Measurements from ENCODE around the gene NXF3.
"Not testable (repeated sequence)": the region's sequence is repeated elsewhere in the genome, so short reads cannot be mapped to it uniquely, and the experiment has no call there.

Gene NXF3

DNA sequence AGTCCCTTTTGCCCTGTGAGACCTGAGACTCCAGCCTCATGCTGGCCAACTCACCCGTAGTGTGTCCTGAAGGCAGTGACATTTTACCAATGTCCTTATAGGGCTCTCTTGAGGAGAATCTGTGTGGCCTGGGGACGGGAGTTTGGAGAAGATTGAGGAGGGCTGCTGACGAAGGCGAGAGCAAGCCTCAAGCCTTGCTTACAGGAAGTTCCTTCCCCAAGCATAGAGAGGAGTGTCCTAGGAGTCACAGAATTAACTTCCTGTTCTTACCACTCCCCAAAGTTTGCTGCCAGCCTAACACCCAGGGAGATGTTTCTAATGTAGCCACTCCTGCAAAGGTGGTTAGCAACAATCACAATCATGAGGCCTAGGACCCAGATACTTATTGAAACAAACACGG, at the start of gene NXF3:
NXF3 (minus strand) TSS at position 202 of the 400 bp plus-strand sequence; CDS start at position 82, 120 bp downstream.
- no peak for DNase-seq

- DNase-seq = not testable (repeated sequence)
Observed at GRCh38 chrX:103136528-103136927, 43.6 kb upstream of the NXF3 start.

- no peak for DNase-seq
Observed at GRCh38 chrX:103124284-103124683, 31.3 kb upstream of the NXF3 start.

DNA sequence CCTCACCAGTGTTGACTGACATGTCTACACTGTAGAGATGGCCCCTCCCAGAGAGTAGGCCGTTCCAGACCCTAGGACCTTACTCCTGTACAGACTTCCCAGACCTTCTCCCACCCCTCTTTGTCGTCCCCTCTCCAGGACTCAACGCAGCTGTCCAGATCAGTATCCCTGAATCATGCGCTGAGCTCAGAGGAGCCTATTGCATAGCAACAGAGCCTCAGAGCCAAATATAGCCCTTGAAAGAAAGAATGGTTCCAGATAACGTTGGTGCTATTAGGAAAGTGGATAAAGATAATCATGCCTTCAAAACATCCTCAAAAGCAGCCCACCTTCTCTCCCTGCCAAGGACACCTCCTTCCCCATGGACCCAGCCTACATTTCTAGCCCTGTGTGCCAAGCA, 27.8 kb upstream of the NXF3 start:
- DNase-seq = no peak

GRCh38 chrX:103116970-103117369, 24.0 kb upstream of the NXF3 start:
- DNase-seq = not testable (repeated sequence)

DNA sequence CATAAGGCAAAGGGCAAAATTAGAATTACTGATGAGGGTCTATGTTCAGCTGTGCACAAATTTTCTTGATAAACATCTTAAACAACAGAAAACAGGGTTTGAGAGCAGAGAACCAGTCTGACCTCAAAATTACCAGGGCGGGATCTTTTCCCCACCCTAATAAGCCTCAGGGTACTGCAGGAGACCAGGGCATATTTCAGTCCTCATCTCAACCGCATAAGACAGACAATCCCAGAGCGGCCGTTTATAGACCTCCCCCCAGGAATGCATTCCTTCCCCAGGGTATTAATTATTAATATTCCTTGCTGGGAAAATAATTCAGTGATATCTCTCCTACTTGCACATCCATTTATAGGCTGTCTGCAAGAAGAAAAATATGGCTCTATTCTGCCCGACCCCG, 16.6 kb upstream of the NXF3 start:
- DNase-seq = not testable (repeated sequence)

GRCh38 chrX:103107836-103108235, 14.9 kb upstream of the NXF3 start:
- no peak for DNase-seq

- not testable (repeated sequence) for DNase-seq
Observed at GRCh38 chrX:103107227-103107737, 14.3 kb upstream of the NXF3 start.

GRCh38 chrX:103104370-103104769, 11.4 kb upstream of the NXF3 start:
- DNase-seq = not testable (repeated sequence)

GRCh38 chrX:103103866-103104265, 10.9 kb upstream of the NXF3 start:
- DNase-seq = not testable (repeated sequence)

DNA sequence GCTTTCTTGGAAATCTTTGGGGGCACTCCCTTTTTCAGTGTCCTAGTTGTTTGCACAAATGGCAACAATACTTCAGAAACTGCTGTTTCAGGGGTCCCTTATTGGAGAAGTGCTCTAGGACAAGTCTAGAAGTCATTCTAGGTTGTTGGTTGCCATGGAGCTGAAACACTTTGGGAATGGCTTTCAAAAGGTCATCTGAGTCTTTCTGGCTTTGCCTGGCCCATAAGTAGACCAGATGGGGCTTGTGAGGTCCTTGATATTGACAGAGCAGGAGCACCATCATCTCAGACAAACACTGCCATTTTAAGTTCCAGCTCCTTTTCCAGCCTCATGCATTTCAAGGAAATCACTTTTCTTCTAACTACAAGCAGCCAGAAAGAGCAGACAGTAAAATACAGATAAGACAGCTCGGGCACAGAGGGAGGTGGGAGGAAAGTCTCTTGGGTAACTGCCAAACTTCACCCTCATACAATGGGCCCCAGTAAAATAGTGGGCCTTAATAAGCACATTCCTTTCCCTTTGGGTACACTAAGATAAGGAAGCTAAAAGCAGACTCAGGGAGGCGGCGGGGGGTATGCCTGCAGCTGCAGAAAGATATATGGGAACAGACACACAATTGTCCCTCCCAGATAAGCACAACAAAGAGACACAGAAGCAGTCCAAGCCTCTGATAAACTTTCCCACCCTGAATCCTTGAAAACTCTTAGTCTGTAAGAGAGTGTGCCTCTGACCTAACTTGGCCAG, 8.5 kb upstream of the NXF3 start:
- no peak for DNase-seq

- DNase-seq = no peak
Observed at GRCh38 chrX:103100484-103100883, 7.5 kb upstream of the NXF3 start.

DNA sequence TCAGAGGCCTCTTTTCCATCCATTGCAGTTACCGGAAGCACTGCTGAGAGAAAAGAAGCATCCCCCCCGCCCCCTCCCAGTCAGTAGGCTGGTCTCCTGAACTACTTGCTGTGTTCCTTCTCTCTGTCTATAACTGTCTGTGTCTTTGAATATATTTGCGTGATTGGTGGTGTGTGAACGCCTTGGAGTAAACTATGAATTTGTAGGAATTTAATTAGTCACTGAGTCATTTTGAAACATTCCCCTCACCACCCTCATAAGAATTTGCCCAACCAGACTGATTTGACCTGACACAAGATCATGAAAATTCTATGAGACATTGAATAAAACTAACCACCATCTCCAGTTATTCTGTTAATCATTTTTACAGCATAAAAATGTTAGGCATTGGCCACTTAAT, 6.7 kb upstream of the NXF3 start:
- no peak for DNase-seq

DNA sequence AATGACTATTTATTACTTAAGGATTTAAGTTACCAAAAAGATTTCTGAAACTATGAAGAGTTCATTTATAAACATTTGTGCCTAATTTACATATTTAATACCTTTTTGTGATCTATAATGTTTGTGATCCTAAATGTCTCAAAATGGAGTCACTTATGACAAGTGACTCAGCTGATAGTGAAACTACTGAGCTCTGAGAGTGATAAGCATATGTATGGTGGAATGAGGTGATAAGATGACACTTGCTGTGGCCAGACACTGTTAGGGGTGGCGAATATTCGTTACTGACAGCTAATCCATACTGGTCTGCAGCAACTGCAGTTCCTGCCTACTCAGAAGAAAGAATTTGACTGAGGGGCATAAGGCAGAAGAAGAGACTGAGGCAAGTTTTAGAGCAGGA, 5.5 kb upstream of the NXF3 start:
- no peak for DNase-seq

- no peak for DNase-seq
Observed at GRCh38 chrX:103081051-103081450, 11.9 kb downstream of the NXF3 start.

DNA sequence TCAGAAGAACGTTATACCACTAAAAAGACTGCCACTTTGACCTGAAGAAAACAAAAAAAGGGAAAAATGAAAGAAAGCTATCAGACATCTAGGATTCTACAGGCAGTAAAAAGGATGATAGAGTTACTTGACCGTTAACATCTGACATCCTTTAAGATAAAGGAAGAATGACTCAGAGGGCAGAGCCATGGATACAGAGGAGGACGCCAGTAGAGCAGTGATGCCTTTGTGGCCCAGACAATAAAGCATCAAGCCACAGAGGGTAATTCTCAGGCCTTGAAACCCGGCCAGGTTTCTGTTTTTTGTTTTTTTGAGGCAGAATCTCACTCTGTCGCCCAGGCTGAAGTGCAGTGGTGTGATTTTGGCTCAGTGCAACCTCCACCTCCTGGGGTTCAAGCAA, 19.5 kb downstream of the NXF3 start:
- DNase-seq = no peak

DNA sequence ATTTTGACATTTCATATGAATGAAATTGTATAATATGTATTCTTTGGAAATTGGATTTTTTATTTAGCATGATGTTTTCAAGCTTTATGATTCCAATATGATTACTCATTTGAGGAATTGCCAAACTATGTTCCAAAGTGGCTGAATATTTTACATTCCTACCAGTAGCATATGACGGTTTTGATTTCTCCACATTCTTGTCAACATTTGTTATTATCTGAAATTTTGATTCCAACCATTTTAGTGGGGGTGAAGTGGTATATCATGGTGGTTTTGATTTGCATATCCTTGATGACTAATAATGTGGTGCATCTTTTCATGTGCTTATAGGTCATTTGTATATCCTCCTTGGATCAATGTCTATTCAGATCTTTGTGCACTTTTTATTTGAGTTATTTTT, 26.3 kb downstream of the NXF3 start:
- no peak for DNase-seq

DNA sequence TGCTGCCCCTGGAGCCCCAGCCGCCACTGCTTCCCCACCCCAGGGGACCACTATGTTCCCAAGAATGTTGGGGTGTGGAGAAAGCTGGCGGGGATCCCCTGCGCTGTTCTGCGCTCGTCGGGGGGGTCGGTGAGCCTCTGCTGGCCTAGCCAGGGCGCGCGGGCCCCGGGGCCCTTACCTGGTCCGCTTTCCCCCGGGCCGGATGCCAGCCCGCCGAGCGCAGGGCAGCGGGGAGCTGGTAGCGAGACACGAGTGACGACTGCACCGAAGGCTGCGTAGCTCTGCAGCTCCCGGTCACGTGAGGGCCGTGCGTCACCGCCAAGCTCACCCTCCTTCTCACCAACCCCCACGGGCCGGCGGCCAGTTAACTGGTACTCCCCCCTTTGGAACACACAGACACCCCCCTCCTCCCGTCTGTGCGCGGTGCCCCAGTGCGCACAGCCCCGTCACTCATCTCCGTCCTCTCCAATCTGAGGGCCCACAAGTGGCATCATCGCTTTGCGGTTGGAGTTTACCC, 29.0 kb downstream of the NXF3 start, which contains the start of gene BEX1:
BEX1 (minus strand) TSS at position 254 of the 517 bp plus-strand sequence. CDS start 897 bp downstream, outside the sequence.
- DNase-seq = peak; percentile 9

- DNase-seq = no peak
Observed at GRCh38 chrX:103063191-103063845, 29.6 kb downstream of the NXF3 start.

DNA sequence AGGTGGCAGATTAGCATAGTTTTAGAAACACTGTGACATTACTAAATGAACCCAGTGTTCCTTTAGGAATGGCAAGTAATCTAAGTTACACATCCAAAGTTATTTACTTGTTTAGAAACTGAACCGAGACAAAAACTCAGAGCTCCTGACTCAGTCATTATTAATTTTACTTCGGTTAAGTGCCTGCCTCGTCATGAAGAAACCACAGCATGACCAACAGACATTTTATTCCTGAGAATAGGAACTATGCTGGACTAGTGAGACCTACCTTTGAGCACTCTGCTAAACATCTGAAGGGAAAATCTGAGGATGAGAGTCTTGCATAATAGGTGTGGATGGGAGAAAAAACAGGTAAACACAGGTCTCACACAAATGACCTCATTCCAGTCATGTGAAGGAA, 31.5 kb downstream of the NXF3 start:
- no peak for DNase-seq

GRCh38 chrX:103056902-103057301, 36.0 kb downstream of the NXF3 start:
- no peak for DNase-seq

- no peak for DNase-seq
Observed at GRCh38 chrX:103052625-103053024, 40.3 kb downstream of the NXF3 start.

DNA sequence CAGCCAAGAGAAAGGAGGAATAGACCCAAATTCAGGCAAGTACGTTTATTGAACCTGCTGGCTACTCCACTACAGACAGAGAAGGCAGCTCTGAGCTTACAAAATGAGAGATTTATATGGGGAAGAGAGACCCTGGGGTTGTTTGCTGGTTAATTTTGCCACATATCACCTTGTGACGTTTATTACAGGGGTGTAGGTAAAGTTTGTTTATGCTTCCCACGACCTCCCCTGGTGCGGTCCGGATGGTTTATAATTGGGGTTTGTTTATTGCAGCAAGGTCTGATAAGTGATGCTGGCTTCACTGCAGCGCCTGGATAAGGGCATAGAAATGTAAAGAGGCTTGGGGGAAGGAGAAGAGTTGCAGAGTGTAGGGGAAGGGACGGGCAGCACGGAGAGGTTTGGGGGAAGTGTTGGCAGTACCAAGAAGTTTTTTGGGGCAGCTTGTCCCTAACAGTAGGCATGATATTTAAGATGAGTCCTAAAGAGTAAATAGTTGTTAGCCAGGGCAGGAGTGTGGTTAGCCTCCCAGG, 41.6 kb downstream of the NXF3 start:
- no peak for DNase-seq

- DNase-seq = not testable (repeated sequence)
Observed at GRCh38 chrX:103033371-103033770, 59.6 kb downstream of the NXF3 start.
